Vagina (tissue), 2 donors: ENCODE data around the gene PRKCE.

Experiments
- POLR2A ChIP-seq, 2 donors: fragments of 450-650 bp; IDR thresholded peaks; one replicate each; pipeline ENCODE4 v1.6.1; 2017; ENCODE audit warnings: antibody characterized with exemption in 2 of 2, mild to moderate bottlenecking in 2 of 2, moderate library complexity in 2 of 2
- POLR2AphosphoS5 ChIP-seq, 2 donors: sonication (generic); formaldehyde crosslinking; IDR thresholded peaks; one replicate each; pipeline ENCODE4 v1.9.0; 2017; ENCODE audit warnings: antibody characterized with exemption in 2 of 2, mild to moderate bottlenecking in 2 of 2, low read depth in 1 of 2; ENCODE audit not compliant: insufficient read depth in 1 of 2
- TF ChIP-seq, protein P1 (sequence below), 3 experiments: fragments of 450-650 bp in 2 of 3; fragments of 200-600 bp in 1 of 3; sonication (generic) in 1 of 3; IDR thresholded peaks; one replicate each; pipeline ENCODE4 v1.5.1; 2017 to 2019; ENCODE audit warnings: antibody characterized with exemption in 3 of 3, mild to moderate bottlenecking in 2 of 3, moderate library complexity in 2 of 3

DNA sequence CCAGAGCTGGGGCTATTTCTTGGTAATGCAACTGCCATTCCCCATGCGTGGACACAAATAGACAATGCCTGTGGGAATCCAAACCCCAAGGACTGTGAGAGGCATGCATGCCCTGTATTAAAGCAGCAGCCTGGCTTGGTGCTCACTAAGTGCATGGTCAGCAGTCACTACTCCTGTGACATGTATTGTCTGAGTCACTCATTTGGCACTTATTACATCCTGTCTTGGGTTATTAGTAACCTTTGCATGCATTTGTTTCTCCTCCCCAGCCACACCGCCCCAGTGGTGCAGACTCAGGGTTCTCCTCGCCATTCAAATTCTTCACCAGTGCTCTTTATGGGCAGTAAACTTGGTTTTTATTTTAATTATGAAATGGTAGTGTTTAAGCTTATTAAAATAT is 30.2 kb downstream of the PRKCE start:
- TF ChIP-seq, protein P1, sequence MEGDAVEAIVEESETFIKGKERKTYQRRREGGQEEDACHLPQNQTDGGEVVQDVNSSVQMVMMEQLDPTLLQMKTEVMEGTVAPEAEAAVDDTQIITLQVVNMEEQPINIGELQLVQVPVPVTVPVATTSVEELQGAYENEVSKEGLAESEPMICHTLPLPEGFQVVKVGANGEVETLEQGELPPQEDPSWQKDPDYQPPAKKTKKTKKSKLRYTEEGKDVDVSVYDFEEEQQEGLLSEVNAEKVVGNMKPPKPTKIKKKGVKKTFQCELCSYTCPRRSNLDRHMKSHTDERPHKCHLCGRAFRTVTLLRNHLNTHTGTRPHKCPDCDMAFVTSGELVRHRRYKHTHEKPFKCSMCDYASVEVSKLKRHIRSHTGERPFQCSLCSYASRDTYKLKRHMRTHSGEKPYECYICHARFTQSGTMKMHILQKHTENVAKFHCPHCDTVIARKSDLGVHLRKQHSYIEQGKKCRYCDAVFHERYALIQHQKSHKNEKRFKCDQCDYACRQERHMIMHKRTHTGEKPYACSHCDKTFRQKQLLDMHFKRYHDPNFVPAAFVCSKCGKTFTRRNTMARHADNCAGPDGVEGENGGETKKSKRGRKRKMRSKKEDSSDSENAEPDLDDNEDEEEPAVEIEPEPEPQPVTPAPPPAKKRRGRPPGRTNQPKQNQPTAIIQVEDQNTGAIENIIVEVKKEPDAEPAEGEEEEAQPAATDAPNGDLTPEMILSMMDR (IDR thresholded peaks at IDR 0.05) = no peak
- TF ChIP-seq POLR2A (IDR thresholded peaks at IDR 0.05) = no peak
- TF ChIP-seq POLR2AphosphoS5 (IDR thresholded peaks at IDR 0.05; ENCODE audit: insufficient read depth in 1 of 2, low read depth in 1 of 2) = peak in 1 of 2 donors; percentile 37
